A549 (cell line): ENCODE results near the gene ADAMTS12.

Source experiments
- CEBPB ChIP-seq, 2 experiments: fragments of >200 bp in 1 of 2; sonication (Bioruptor Twin) in 1 of 2; formaldehyde crosslinking in 1 of 2; IDR thresholded peaks; 2 replicates each; pipeline ENCODE4 v1.6.1; 2012 to 2016
- EP300 ChIP-seq, 2 experiments: fragments of >200 bp; sonication (Bioruptor Twin); formaldehyde crosslinking; IDR thresholded peaks; 2 replicates in 1 of 2; 3 replicates in 1 of 2; pipeline ENCODE4 v1.6.1; 2016 to 2017
- FOSL2 ChIP-seq, 2 experiments: fragments of 450-650 bp in 1 of 2; fragments of >200 bp in 1 of 2; sonication (Bioruptor Twin) in 1 of 2; formaldehyde crosslinking; IDR thresholded peaks; 2 replicates each; pipeline versions ENCODE4 v1.5.0 to v1.6.1; 2016 to 2020; ENCODE audit warnings: mild to moderate bottlenecking in 1 of 2, moderate library complexity in 1 of 2
- JUNB ChIP-seq: fragments of >200 bp; sonication (Bioruptor Twin); formaldehyde crosslinking; IDR thresholded peaks from 2 replicates; pipeline ENCODE4 v1.6.1; 2016
- KDM1A ChIP-seq: fragments of 200-600 bp; sonication (generic); IDR thresholded peaks from 2 replicates; pipeline ENCODE4 v1.6.1; 2016; ENCODE audit warnings: low read depth, mild to moderate bottlenecking
- PHF8 ChIP-seq: fragments of 200-600 bp; sonication (generic); IDR thresholded peaks from 2 replicates; pipeline ENCODE4 v1.6.1; 2016; ENCODE audit warnings: low read depth, mild to moderate bottlenecking, antibody characterized with exemption, moderate library complexity, borderline replicate concordance
- POLR2A ChIP-seq: IDR thresholded peaks from 2 replicates; pipeline ENCODE4 v1.6.1; 2012; ENCODE audit warnings: mild to moderate bottlenecking, low read length
- RAD21 ChIP-seq, 2 experiments: fragments of >200 bp in 1 of 2; sonication (Bioruptor Twin) in 1 of 2; formaldehyde crosslinking in 1 of 2; IDR thresholded peaks in 1 of 2; conservative IDR thresholded peaks in 1 of 2; 2 replicates in 1 of 2; 3 replicates in 1 of 2; pipeline ENCODE4 v1.6.1; 2012 to 2018; ENCODE audit warnings: inconsistent platforms in 1 of 2
- ZFP36 ChIP-seq: fragments of 450-650 bp; IDR thresholded peaks from 2 replicates; pipeline ENCODE4 v1.6.1; 2014; ENCODE audit warnings: borderline replicate concordance; ENCODE audit not compliant: partially characterized antibody
- TF ChIP-seq, protein P1 (sequence below): fragments of >200 bp; sonication (Bioruptor Twin); formaldehyde crosslinking; IDR thresholded peaks from 3 replicates; pipeline ENCODE4 v1.5.1; 2016
- TF ChIP-seq, protein P2 (sequence below): fragments of 200-600 bp; sonication (generic); IDR thresholded peaks from 2 replicates; pipeline ENCODE4 v1.6.1; 2016; ENCODE audit warnings: antibody characterized with exemption, mild to moderate bottlenecking, moderate library complexity
- TF ChIP-seq, protein P3 (sequence below): fragments of 250-450 bp; sonication (Bioruptor Pico); IDR thresholded peaks from 2 replicates; pipeline ENCODE4 v1.5.0; 2021; ENCODE audit warnings: mild to moderate bottlenecking, moderate library complexity, borderline replicate concordance

DNA sequence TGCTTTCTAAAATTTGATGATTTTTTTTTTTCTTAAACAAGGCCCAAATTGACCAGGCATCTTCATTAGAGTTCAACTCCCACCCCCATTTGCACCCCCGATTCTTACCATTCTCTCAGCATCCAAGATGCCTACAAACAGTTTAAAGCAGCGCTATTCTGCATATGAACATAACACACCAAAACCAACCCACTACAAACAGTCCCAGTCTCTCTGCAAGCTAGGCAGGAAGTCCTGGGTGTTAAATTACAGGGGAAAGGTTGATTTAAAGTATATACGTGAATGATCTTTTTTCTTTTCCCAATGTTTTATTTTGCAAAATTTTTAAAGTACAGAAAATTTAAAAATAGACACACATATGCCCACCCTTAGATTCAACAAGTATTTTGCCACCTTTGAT lies 127.0 kb downstream of the ADAMTS12 start:
- TF ChIP-seq KDM1A: no peak
- TF ChIP-seq, protein P1, sequence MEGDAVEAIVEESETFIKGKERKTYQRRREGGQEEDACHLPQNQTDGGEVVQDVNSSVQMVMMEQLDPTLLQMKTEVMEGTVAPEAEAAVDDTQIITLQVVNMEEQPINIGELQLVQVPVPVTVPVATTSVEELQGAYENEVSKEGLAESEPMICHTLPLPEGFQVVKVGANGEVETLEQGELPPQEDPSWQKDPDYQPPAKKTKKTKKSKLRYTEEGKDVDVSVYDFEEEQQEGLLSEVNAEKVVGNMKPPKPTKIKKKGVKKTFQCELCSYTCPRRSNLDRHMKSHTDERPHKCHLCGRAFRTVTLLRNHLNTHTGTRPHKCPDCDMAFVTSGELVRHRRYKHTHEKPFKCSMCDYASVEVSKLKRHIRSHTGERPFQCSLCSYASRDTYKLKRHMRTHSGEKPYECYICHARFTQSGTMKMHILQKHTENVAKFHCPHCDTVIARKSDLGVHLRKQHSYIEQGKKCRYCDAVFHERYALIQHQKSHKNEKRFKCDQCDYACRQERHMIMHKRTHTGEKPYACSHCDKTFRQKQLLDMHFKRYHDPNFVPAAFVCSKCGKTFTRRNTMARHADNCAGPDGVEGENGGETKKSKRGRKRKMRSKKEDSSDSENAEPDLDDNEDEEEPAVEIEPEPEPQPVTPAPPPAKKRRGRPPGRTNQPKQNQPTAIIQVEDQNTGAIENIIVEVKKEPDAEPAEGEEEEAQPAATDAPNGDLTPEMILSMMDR: no peak
- no peak for TF ChIP-seq JUNB
- no peak for TF ChIP-seq PHF8
- no peak for TF ChIP-seq FOSL2 (IDR thresholded peaks at IDR 0.05)
- TF ChIP-seq FOSL2 (CRISPR knock-in tag; IDR thresholded peaks at IDR 0.05): no peak
- TF ChIP-seq POLR2A: no peak
- TF ChIP-seq, protein P2, sequence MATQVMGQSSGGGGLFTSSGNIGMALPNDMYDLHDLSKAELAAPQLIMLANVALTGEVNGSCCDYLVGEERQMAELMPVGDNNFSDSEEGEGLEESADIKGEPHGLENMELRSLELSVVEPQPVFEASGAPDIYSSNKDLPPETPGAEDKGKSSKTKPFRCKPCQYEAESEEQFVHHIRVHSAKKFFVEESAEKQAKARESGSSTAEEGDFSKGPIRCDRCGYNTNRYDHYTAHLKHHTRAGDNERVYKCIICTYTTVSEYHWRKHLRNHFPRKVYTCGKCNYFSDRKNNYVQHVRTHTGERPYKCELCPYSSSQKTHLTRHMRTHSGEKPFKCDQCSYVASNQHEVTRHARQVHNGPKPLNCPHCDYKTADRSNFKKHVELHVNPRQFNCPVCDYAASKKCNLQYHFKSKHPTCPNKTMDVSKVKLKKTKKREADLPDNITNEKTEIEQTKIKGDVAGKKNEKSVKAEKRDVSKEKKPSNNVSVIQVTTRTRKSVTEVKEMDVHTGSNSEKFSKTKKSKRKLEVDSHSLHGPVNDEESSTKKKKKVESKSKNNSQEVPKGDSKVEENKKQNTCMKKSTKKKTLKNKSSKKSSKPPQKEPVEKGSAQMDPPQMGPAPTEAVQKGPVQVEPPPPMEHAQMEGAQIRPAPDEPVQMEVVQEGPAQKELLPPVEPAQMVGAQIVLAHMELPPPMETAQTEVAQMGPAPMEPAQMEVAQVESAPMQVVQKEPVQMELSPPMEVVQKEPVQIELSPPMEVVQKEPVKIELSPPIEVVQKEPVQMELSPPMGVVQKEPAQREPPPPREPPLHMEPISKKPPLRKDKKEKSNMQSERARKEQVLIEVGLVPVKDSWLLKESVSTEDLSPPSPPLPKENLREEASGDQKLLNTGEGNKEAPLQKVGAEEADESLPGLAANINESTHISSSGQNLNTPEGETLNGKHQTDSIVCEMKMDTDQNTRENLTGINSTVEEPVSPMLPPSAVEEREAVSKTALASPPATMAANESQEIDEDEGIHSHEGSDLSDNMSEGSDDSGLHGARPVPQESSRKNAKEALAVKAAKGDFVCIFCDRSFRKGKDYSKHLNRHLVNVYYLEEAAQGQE: no peak
- TF ChIP-seq, protein P3, sequence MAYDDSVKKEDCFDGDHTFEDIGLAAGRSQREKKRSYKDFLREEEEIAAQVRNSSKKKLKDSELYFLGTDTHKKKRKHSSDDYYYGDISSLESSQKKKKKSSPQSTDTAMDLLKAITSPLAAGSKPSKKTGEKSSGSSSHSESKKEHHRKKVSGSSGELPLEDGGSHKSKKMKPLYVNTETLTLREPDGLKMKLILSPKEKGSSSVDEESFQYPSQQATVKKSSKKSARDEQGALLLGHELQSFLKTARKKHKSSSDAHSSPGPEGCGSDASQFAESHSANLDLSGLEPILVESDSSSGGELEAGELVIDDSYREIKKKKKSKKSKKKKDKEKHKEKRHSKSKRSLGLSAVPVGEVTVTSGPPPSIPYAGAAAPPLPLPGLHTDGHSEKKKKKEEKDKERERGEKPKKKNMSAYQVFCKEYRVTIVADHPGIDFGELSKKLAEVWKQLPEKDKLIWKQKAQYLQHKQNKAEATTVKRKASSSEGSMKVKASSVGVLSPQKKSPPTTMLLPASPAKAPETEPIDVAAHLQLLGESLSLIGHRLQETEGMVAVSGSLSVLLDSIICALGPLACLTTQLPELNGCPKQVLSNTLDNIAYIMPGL (CRISPR knock-in tag): no peak
- TF ChIP-seq EP300 (IDR thresholded peaks at IDR 0.05): no peak
- TF ChIP-seq RAD21 (conservative IDR thresholded peaks at IDR 0.05 in 1 of 2, IDR thresholded peaks at IDR 0.05 in 1 of 2): no peak
- no peak for TF ChIP-seq CEBPB (IDR thresholded peaks at IDR 0.05)
- TF ChIP-seq ZFP36: no peak
